Spleen (tissue), 11 donors: ENCODE data around the gene DVL1. TPM values are rescaled to one million over a fixed set of nuclear protein-coding genes. Genes with fewer than 3 reads are reported as not detected.

Source experiments
- DNase-seq: peaks from one replicate; pipeline ENCODE4 v3.0.0-alpha.2; 2020
- H3K27ac ChIP-seq, 8 donors: fragments of 200-600 bp; sonication (generic) in 7 of 8; 1 replicate in 4 of 8; 2 replicates in 4 of 8; pipeline versions ENCODE4 v1.5.0 to v1.8.0; 2016 to 2021; ENCODE audit warnings: inconsistent platforms in 4 of 8, mild to moderate bottlenecking in 4 of 8, moderate library complexity in 1 of 8
- H3K27me3 ChIP-seq, 7 donors: fragments of 200-600 bp; sonication (generic) in 6 of 7; replicated peaks in 1 of 7; 1 replicate in 4 of 7; 2 replicates in 3 of 7; pipeline versions ENCODE4 v1.5.0 to v1.8.0; 2016 to 2021; ENCODE audit warnings: inconsistent platforms in 3 of 7, mild to moderate bottlenecking in 1 of 7
- H3K36me3 ChIP-seq, 6 donors: fragments of 200-600 bp; sonication (generic) in 5 of 6; 1 replicate in 4 of 6; 2 replicates in 2 of 6; pipeline versions ENCODE4 v1.5.0 to v1.8.0; 2016 to 2021; ENCODE audit warnings: inconsistent platforms in 2 of 6
- H3K4me1 ChIP-seq, 6 donors: fragments of 200-600 bp; sonication (generic) in 5 of 6; 1 replicate in 3 of 6; 2 replicates in 3 of 6; pipeline versions ENCODE4 v1.5.0 to v1.8.0; 2016 to 2021; ENCODE audit warnings: inconsistent platforms in 3 of 6
- H3K4me3 ChIP-seq, 8 donors: fragments of 200-600 bp; sonication (generic) in 7 of 8; 1 replicate in 4 of 8; 2 replicates in 4 of 8; pipeline versions ENCODE4 v1.5.0 to v1.8.0; 2016 to 2021; ENCODE audit warnings: inconsistent platforms in 4 of 8, mild to moderate bottlenecking in 4 of 8, moderate library complexity in 2 of 8
- H3K9me3 ChIP-seq, 8 donors: fragments of 200-600 bp; sonication (generic) in 7 of 8; 1 replicate in 4 of 8; 2 replicates in 4 of 8; pipeline versions ENCODE4 v1.5.0 to v1.8.0; 2016 to 2021; ENCODE audit warnings: inconsistent platforms in 4 of 8
- POLR2A ChIP-seq, 3 donors: fragments of 450-650 bp; IDR thresholded peaks; one replicate each; pipeline ENCODE4 v1.5.1; 2017; ENCODE audit warnings: antibody characterized with exemption in 3 of 3, mild to moderate bottlenecking in 1 of 3
- POLR2AphosphoS5 ChIP-seq, 3 donors: sonication (generic); formaldehyde crosslinking; IDR thresholded peaks; one replicate each; pipeline ENCODE4 v1.5.1; 2017; ENCODE audit warnings: antibody characterized with exemption in 3 of 3
- WGBS, 5 donors: extraction: QIAGEN DNeasy Blood & Tissue Kit in 3 of 5; methylation state at CpG; one replicate each; pipeline versions ENCODE4 v1.1.5 to v1.1.7; 2013 to 2018; 5-methylcytosine and 5-hydroxymethylcytosine counted together
- intact Hi-C: fragments of 100-400 bp; cut with DNase I; formaldehyde crosslinking; loops from one replicate; pipeline ENCODE4 v1.15.0; 2023; ENCODE audit warnings: low total_unique reads
- polyA plus RNA-seq, 3 donors: library from polyadenylated mRNA; stranded (reverse); fragments of 200-250 nt; gene quantifications; one replicate each; pipeline ENCODE4 v1.2.1, GENCODE V29; 2013
- total RNA-seq, 7 donors: library from RNA; depleted of rRNA in 3 of 7; stranded (reverse); fragments of >200 nt in 3 of 7; fragmentation: NEBNext Ultra II Directional in 4 of 7; extraction: Animal tissue kit (Norgen Biotek cat#: 25700) in 4 of 7; gene quantifications; one replicate each; pipeline versions ENCODE4 v1.1.0 to v1.2.1, GENCODE V29; 2016 to 2021
- TF ChIP-seq, protein P1 (sequence below), 11 experiments: fragments of 200-600 bp in 7 of 11; fragments of 450-650 bp in 4 of 11; sonication (generic) in 4 of 11; IDR thresholded peaks in 8 of 11; conservative IDR thresholded peaks in 3 of 11; 1 replicate in 7 of 11; 2 replicates in 4 of 11; pipeline versions ENCODE4 v1.4.0 to v1.8.0; 2016 to 2021; ENCODE audit warnings: antibody characterized with exemption in 11 of 11, inconsistent platforms in 4 of 11, mild to moderate bottlenecking in 1 of 11
- donor health status: healthy with polysubstance abuse.
- donor health status: DM: no; HTN: no; CAD: no; lungs with moderate emphysema.
- donor health status: DM: no; HTN: no; CAD: no.
- donor health status: Bipolar disorder and iron deficiency.
- donor health status: healthy.
- donor health status: DM: no; HTN: no; CAD: no.
- donor health status: DM: yes; HTN: yes; CAD: no.

DVL1 gene
- total and polyA plus RNA-seq, 10 donors = 18.1 to 59.1 (median 39.2) TPM

- H3K27ac ChIP-seq = no peak overlapping the region
- WGBS, 5 donors = 83 to 91% (median 86%) methylated on average over 12 to 18 of the region's 18 CpGs
- peaks cover 5 to 35% (median 21%) of the 10 kb centered on the region in 6 donors for H3K4me1 ChIP-seq
- H3K4me3 ChIP-seq = no peak overlapping the region
- no peak for DNase-seq
- TF ChIP-seq, protein P1, sequence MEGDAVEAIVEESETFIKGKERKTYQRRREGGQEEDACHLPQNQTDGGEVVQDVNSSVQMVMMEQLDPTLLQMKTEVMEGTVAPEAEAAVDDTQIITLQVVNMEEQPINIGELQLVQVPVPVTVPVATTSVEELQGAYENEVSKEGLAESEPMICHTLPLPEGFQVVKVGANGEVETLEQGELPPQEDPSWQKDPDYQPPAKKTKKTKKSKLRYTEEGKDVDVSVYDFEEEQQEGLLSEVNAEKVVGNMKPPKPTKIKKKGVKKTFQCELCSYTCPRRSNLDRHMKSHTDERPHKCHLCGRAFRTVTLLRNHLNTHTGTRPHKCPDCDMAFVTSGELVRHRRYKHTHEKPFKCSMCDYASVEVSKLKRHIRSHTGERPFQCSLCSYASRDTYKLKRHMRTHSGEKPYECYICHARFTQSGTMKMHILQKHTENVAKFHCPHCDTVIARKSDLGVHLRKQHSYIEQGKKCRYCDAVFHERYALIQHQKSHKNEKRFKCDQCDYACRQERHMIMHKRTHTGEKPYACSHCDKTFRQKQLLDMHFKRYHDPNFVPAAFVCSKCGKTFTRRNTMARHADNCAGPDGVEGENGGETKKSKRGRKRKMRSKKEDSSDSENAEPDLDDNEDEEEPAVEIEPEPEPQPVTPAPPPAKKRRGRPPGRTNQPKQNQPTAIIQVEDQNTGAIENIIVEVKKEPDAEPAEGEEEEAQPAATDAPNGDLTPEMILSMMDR (IDR thresholded peaks at IDR 0.05 in 8 of 11, conservative IDR thresholded peaks at IDR 0.05 in 3 of 11) = no peak
- TF ChIP-seq POLR2A (IDR thresholded peaks at IDR 0.05) (no peak), POLR2AphosphoS5 (IDR thresholded peaks at IDR 0.05) (no peak)
- H3K27me3 ChIP-seq = no peaks in the 10 kb centered on the region
- H3K9me3 ChIP-seq = no peaks in the 10 kb centered on the region
- H3K36me3 ChIP-seq = peaks cover 0 to 44% (median 19%) of the 10 kb centered on the region in 6 donors
- intact Hi-C loops = no loop called here
These were observed 6.6 kb downstream of the DVL1 start for GRCh38 chr1:1342584-1343115.

DNA sequence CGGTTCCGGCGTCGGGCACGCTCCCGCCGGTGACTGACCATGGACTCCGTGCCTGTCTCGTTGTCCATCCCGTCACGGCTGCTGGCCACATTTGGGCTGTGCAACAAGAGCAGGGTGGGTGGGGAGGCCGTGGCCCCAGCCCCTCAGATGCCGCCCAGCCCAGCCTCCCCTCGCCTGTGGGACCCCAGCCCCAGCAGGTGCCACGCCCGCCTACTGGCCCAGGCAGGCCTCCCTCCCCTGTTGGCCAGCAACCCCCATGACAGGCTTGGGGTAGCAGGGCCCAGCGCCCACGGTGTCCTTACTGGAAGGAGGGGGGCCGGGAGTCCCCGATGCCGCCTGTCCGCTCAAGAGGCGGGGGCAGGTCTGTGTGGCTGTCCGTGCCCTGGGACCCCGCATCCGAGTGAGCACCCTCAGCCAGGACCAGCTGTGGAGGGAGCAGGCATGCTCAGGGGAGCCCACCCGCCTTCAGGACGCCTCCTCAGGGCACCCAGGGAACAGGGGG is 7.1 kb downstream of the DVL1 start:
- DNase-seq = no peak
- 95 to 100% (median 96%) methylated on average over 1 to 28 of the region's 28 CpGs for WGBS, 5 donors
- Histone ChIP-seq H3K27ac (no peak overlapping the region), H3K4me1 (peaks cover 0 to 29% (median 15%) of the 10 kb centered on the region in 6 donors), H3K9me3 (no peaks in the 10 kb centered on the region), H3K36me3 (peaks cover 0 to 49% (median 19%) of the 10 kb centered on the region in 6 donors), H3K27me3 (no peaks in the 10 kb centered on the region), H3K4me3 (no peak overlapping the region)
- TF ChIP-seq POLR2AphosphoS5 (IDR thresholded peaks at IDR 0.05) (no peak), POLR2A (IDR thresholded peaks at IDR 0.05) (no peak)
- TF ChIP-seq, protein P1 (IDR thresholded peaks at IDR 0.05 in 8 of 11, conservative IDR thresholded peaks at IDR 0.05 in 3 of 11) = no peak
- intact Hi-C loops = no loop called here

DNA sequence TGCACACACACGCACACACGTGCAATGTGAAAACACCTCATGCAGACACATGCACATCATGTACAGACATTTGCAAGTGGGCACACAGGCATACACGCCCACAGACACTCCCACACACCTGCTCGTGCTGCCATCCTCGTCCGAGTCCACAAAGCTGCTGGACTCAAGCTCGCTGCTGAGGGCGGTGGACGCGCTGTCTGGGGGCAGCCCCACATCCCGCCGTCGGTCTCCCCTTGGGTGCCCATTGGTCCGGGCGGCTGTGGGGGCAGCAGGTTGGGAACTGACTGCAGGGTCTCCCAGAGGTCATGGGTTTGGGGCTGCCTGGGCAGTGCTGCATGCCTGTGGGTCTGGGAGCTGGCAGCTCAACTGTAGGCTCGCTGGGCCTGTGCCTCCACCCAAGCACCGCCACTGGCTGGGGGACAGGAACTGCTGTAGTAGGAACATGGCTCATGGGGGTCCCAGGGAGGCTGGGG is 7.6 kb downstream of the DVL1 start:
- H3K27ac ChIP-seq = no peak overlapping the region
- no peaks in the 10 kb centered on the region for H3K9me3 ChIP-seq
- 93 to 96% (median 94%) methylated on average over 15 to 17 of the region's 17 CpGs for WGBS, 5 donors
- peaks cover 0 to 24% (median 12%) of the 10 kb centered on the region in 6 donors for H3K4me1 ChIP-seq
- H3K27me3 ChIP-seq = no peaks in the 10 kb centered on the region
- no peak for DNase-seq
- intact Hi-C loops = no loop called here
- peaks cover 0 to 54% (median 19%) of the 10 kb centered on the region in 6 donors for H3K36me3 ChIP-seq
- H3K4me3 ChIP-seq = no peak overlapping the region
- TF ChIP-seq POLR2A (IDR thresholded peaks at IDR 0.05) (no peak), POLR2AphosphoS5 (IDR thresholded peaks at IDR 0.05) (no peak)
- TF ChIP-seq, protein P1 (IDR thresholded peaks at IDR 0.05 in 8 of 11, conservative IDR thresholded peaks at IDR 0.05 in 3 of 11) = no peak

- peaks cover 0 to 18% (median 6%) of the 10 kb centered on the region in 6 donors for H3K4me1 ChIP-seq
- H3K36me3 ChIP-seq = peaks cover 0 to 60% (median 19%) of the 10 kb centered on the region in 6 donors
- DNase-seq = no peak
- no peaks in the 10 kb centered on the region for H3K9me3 ChIP-seq
- WGBS, 5 donors = 92 to 94% (median 94%) methylated on average over 34 to 36 of the region's 36 CpGs
- intact Hi-C loops = no loop called here
- H3K27ac ChIP-seq = no peak overlapping the region
- TF ChIP-seq POLR2AphosphoS5 (IDR thresholded peaks at IDR 0.05) (peak in 1 of 3 donors; percentile 22), POLR2A (IDR thresholded peaks at IDR 0.05) (no peak)
- TF ChIP-seq, protein P1 (IDR thresholded peaks at IDR 0.05 in 8 of 11, conservative IDR thresholded peaks at IDR 0.05 in 3 of 11) = no peak
- H3K27me3 ChIP-seq = no peaks in the 10 kb centered on the region
- no peak overlapping the region for H3K4me3 ChIP-seq
These were observed 8.2 kb downstream of the DVL1 start for GRCh38 chr1:1340791-1341548.
